GM12878 (cell line): ENCODE measurements around the gene PRICKLE4. TPM values are rescaled to one million over a fixed set of nuclear protein-coding genes. Genes with fewer than 3 reads are reported as not detected.

ENCODE experiments used
- ATF2 ChIP-seq: IDR thresholded peaks from 2 replicates; pipeline ENCODE4 v1.6.1; 2012; ENCODE audit warnings: low read length, inconsistent platforms
- EGR1 ChIP-seq, 2 experiments: IDR thresholded peaks; 1 replicate in 1 of 2; 2 replicates in 1 of 2; pipeline ENCODE4 v1.6.1; 2011 to 2012; ENCODE audit warnings: low read depth in 2 of 2, low read length in 2 of 2, borderline replicate concordance in 1 of 2, mild to moderate bottlenecking in 1 of 2, moderate library complexity in 1 of 2
- EZH2 ChIP-seq: IDR thresholded peaks from 2 replicates; pipeline ENCODE4 v1.6.1; 2012; ENCODE audit warnings: low read depth, mild to moderate bottlenecking, control low read depth, inconsistent platforms, low read length, borderline replicate concordance; ENCODE audit not compliant: control insufficient read depth
- HDAC2 ChIP-seq: fragments of 200-600 bp; sonication (generic); IDR thresholded peaks from 2 replicates; pipeline ENCODE4 v1.6.1; 2017
- JUNB ChIP-seq: IDR thresholded peaks from 2 replicates; pipeline ENCODE4 v1.6.1; 2016; ENCODE audit warnings: antibody characterized with exemption, mild to moderate bottlenecking
- KLF5 ChIP-seq: fragments of 450-650 bp; IDR thresholded peaks from 2 replicates; pipeline ENCODE4 v1.6.1; 2014; ENCODE audit warnings: mild to moderate bottlenecking; ENCODE audit not compliant: partially characterized antibody
- LARP7 ChIP-seq: fragments of 450-650 bp; IDR thresholded peaks from 2 replicates; pipeline ENCODE4 v1.6.1; 2017; ENCODE audit warnings: mild to moderate bottlenecking
- NFIC ChIP-seq: IDR thresholded peaks from 2 replicates; pipeline ENCODE4 v1.6.1; 2012; ENCODE audit warnings: low read depth, mild to moderate bottlenecking, inconsistent platforms, low read length, moderate library complexity
- NR2C2 ChIP-seq: IDR thresholded peaks from 2 replicates; pipeline ENCODE4 v1.6.1; 2011; ENCODE audit warnings: borderline replicate concordance, low read depth; ENCODE audit not compliant: control insufficient read depth, insufficient read length
- RAD21 ChIP-seq: IDR thresholded peaks from 2 replicates; pipeline ENCODE4 v1.6.1; 2011; ENCODE audit warnings: mild to moderate bottlenecking, low read depth, low read length, moderate library complexity; ENCODE audit not compliant: insufficient read depth
- SKIL ChIP-seq: fragments of 450-650 bp; IDR thresholded peaks from 2 replicates; pipeline ENCODE4 v1.6.1; 2017; ENCODE audit warnings: mild to moderate bottlenecking, low read depth, inconsistent platforms; ENCODE audit not compliant: poor library complexity, severe bottlenecking
- STAT1 ChIP-seq: fragments of 450-650 bp; conservative IDR thresholded peaks from 2 replicates; pipeline ENCODE4 v1.6.1; 2014; ENCODE audit warnings: antibody characterized with exemption, mild to moderate bottlenecking
- TAF1 ChIP-seq: IDR thresholded peaks from 2 replicates; pipeline ENCODE4 v1.6.1; 2011; ENCODE audit warnings: mild to moderate bottlenecking, low read depth, low read length, borderline replicate concordance
- YBX1 ChIP-seq: fragments of 450-650 bp; IDR thresholded peaks from 2 replicates; pipeline ENCODE4 v1.6.1; 2016; ENCODE audit warnings: antibody characterized with exemption
- ZNF24 ChIP-seq: fragments of 450-650 bp; IDR thresholded peaks from 2 replicates; pipeline ENCODE4 v1.6.1; 2017; ENCODE audit warnings: antibody characterized with exemption, mild to moderate bottlenecking
- ZSCAN29 ChIP-seq: fragments of 450-650 bp; IDR thresholded peaks from 2 replicates; pipeline ENCODE4 v1.6.1; 2017; ENCODE audit warnings: mild to moderate bottlenecking, moderate library complexity
- polyA plus RNA-seq, 11 experiments: library from polyadenylated mRNA; depleted of rRNA in 4 of 11; unstranded in 6 of 11; stranded (reverse) in 5 of 11; fragments of >200 nt; fragmentation: Nextera tagmentation in 4 of 11; fragmentation: Illumina TruSeq in 1 of 11; extraction: Ambion mirVana in 4 of 11; extraction: Trizol in 1 of 11; gene quantifications; 1 replicate in 1 of 11; 2 replicates in 10 of 11; pipeline versions ENCODE4 v1.2.1 to v1.2.3, GENCODE V29; 2011 to 2016; ENCODE audit warnings: inconsistent platforms in 2 of 11, missing spikeins in 2 of 11, low read depth in 1 of 11
- total RNA-seq, 4 experiments: library from RNA; depleted of rRNA in 3 of 4; stranded (reverse); fragments of >200 nt in 3 of 4; fragmentation: Illumina TruSeq in 1 of 4; extraction: Trizol in 1 of 4; gene quantifications; 2 replicates each; pipeline versions ENCODE4 v1.2.1 to v1.2.3, GENCODE V29; 2013 to 2021
- TF ChIP-seq, protein P1 (sequence below): fragments of 450-650 bp; IDR thresholded peaks from 2 replicates; pipeline ENCODE4 v1.6.1; 2018; ENCODE audit warnings: mild to moderate bottlenecking, low read depth, moderate library complexity; ENCODE audit not compliant: partially characterized antibody
- TF ChIP-seq, protein P2 (sequence below): fragments of 450-650 bp; IDR thresholded peaks from 2 replicates; pipeline ENCODE4 v1.6.1; 2017; ENCODE audit warnings: mild to moderate bottlenecking
- TF ChIP-seq, protein P3 (sequence below): fragments of 450-650 bp; IDR thresholded peaks from 2 replicates; pipeline ENCODE4 v1.6.1; 2018; ENCODE audit warnings: borderline replicate concordance, mild to moderate bottlenecking; ENCODE audit not compliant: partially characterized antibody

Gene PRICKLE4
- total and polyA plus RNA-seq, 10 of the 15 experiments (the other 5 are each of a cell fraction or from before 2014, with no cell fraction given), result 0.33 to 0.85 (median 0.35) TPM; not detected in 7

GRCh38 chr6:41786451-41787218 lies 6.1 kb downstream of the PRICKLE4 start (continued):
- TF ChIP-seq, protein P1, sequence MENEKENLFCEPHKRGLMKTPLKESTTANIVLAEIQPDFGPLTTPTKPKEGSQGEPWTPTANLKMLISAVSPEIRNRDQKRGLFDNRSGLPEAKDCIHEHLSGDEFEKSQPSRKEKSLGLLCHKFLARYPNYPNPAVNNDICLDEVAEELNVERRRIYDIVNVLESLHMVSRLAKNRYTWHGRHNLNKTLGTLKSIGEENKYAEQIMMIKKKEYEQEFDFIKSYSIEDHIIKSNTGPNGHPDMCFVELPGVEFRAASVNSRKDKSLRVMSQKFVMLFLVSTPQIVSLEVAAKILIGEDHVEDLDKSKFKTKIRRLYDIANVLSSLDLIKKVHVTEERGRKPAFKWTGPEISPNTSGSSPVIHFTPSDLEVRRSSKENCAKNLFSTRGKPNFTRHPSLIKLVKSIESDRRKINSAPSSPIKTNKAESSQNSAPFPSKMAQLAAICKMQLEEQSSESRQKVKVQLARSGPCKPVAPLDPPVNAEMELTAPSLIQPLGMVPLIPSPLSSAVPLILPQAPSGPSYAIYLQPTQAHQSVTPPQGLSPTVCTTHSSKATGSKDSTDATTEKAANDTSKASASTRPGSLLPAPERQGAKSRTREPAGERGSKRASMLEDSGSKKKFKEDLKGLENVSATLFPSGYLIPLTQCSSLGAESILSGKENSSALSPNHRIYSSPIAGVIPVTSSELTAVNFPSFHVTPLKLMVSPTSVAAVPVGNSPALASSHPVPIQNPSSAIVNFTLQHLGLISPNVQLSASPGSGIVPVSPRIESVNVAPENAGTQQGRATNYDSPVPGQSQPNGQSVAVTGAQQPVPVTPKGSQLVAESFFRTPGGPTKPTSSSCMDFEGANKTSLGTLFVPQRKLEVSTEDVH, result no peak
- TF ChIP-seq, protein P2, sequence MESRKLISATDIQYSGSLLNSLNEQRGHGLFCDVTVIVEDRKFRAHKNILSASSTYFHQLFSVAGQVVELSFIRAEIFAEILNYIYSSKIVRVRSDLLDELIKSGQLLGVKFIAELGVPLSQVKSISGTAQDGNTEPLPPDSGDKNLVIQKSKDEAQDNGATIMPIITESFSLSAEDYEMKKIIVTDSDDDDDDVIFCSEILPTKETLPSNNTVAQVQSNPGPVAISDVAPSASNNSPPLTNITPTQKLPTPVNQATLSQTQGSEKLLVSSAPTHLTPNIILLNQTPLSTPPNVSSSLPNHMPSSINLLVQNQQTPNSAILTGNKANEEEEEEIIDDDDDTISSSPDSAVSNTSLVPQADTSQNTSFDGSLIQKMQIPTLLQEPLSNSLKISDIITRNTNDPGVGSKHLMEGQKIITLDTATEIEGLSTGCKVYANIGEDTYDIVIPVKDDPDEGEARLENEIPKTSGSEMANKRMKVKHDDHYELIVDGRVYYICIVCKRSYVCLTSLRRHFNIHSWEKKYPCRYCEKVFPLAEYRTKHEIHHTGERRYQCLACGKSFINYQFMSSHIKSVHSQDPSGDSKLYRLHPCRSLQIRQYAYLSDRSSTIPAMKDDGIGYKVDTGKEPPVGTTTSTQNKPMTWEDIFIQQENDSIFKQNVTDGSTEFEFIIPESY, result no peak
- TF ChIP-seq TAF1 (no peak), EGR1 (IDR thresholded peaks at IDR 0.05; ENCODE audit: borderline replicate concordance in 1 of 2, low read depth in 2 of 2, low read length in 2 of 2) (peak in 1 of 2 experiments; percentile 41; a peak in 1 of 3 replicates), KLF5 (no peak), ATF2 (no peak), NR2C2 (no peak), SKIL (no peak), RAD21 (peak; percentile 72), LARP7 (peak; percentile 29; the same call in 1 of the 2 replicates), JUNB (no peak), YBX1 (no peak), ZNF24 (peak; percentile 6), ZSCAN29 (peak; percentile 62; the same call in 1 of the 2 replicates), NFIC (no peak), HDAC2 (no peak), STAT1 (no peak), EZH2 (no peak)
- TF ChIP-seq, protein P3, sequence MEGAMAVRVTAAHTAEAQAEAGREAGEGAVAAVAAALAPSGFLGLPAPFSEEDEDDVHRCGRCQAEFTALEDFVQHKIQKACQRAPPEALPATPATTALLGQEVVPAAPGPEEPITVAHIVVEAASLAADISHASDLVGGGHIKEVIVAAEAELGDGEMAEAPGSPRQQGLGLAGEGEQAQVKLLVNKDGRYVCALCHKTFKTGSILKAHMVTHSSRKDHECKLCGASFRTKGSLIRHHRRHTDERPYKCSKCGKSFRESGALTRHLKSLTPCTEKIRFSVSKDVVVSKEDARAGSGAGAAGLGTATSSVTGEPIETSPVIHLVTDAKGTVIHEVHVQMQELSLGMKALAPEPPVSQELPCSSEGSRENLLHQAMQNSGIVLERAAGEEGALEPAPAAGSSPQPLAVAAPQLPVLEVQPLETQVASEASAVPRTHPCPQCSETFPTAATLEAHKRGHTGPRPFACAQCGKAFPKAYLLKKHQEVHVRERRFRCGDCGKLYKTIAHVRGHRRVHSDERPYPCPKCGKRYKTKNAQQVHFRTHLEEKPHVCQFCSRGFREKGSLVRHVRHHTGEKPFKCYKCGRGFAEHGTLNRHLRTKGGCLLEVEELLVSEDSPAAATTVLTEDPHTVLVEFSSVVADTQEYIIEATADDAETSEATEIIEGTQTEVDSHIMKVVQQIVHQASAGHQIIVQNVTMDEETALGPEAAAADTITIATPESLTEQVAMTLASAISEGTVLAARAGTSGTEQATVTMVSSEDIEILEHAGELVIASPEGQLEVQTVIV, result no peak
